GM12878 (cell line): ENCODE results near the gene NLRC5. TPM values are rescaled to one million over a fixed set of nuclear protein-coding genes. Genes with fewer than 3 reads are reported as not detected.

Experiments
- ASH2L ChIP-seq: fragments of 300-600, 200-600 bp; sonication (generic); IDR thresholded peaks from 2 replicates; pipeline ENCODE4 v1.6.1; 2017; ENCODE audit warnings: low read depth, mild to moderate bottlenecking, borderline replicate concordance
- BMI1 ChIP-seq: fragments of 450-650 bp; IDR thresholded peaks from 2 replicates; pipeline ENCODE4 v1.6.1; 2016; ENCODE audit warnings: mild to moderate bottlenecking, moderate library complexity, borderline replicate concordance
- CEBPB ChIP-seq, 2 experiments: fragments of 150-350 bp in 1 of 2; IDR thresholded peaks; 2 replicates each; pipeline ENCODE4 v1.6.1; 2012 to 2014; ENCODE audit warnings: low read depth in 2 of 2, low read length in 2 of 2, borderline replicate concordance in 1 of 2, inconsistent platforms in 1 of 2
- EP300 ChIP-seq, 2 experiments: fragments of 150-350 bp in 1 of 2; IDR thresholded peaks; 2 replicates each; pipeline ENCODE4 v1.6.1; 2011 to 2012; ENCODE audit warnings: low read depth in 2 of 2, low read length in 2 of 2, borderline replicate concordance in 1 of 2, improper control_type of control experiment in 1 of 2, inconsistent platforms in 1 of 2; ENCODE audit not compliant: control insufficient read depth in 1 of 2
- IKZF1 ChIP-seq: fragments of 450-650 bp; conservative IDR thresholded peaks from 2 replicates; pipeline ENCODE4 v1.6.1; 2017; ENCODE audit warnings: antibody characterized with exemption, mild to moderate bottlenecking
- NFYB ChIP-seq: IDR thresholded peaks from 2 replicates; pipeline ENCODE4 v1.6.1; 2011; ENCODE audit warnings: low read depth, mild to moderate bottlenecking, low read length, improper control_type of control experiment, moderate library complexity; ENCODE audit not compliant: insufficient read depth
- POLR2AphosphoS5 ChIP-seq: IDR thresholded peaks from 2 replicates; pipeline ENCODE4 v1.6.1; 2011; ENCODE audit warnings: mild to moderate bottlenecking, low read length, inconsistent platforms
- PRDM15 ChIP-seq: fragments of 450-650 bp; formaldehyde crosslinking; IDR thresholded peaks from 2 replicates; pipeline ENCODE4 v1.4.0; 2020; ENCODE audit warnings: mild to moderate bottlenecking, moderate library complexity
- RAD21 ChIP-seq: IDR thresholded peaks from 2 replicates; pipeline ENCODE4 v1.6.1; 2011; ENCODE audit warnings: mild to moderate bottlenecking, low read depth, low read length, moderate library complexity; ENCODE audit not compliant: insufficient read depth
- RELB ChIP-seq: fragments of 450-650 bp; IDR thresholded peaks from 2 replicates; pipeline ENCODE4 v1.6.1; 2017; ENCODE audit warnings: low read depth, mild to moderate bottlenecking, moderate library complexity
- SMARCA5 ChIP-seq: fragments of 450-650 bp; IDR thresholded peaks from 2 replicates; pipeline ENCODE4 v1.6.1; 2017; ENCODE audit warnings: mild to moderate bottlenecking
- TCF12 ChIP-seq: IDR thresholded peaks from 2 replicates; pipeline ENCODE4 v1.6.1; 2011; ENCODE audit warnings: low read depth, mild to moderate bottlenecking, low read length
- polyA plus RNA-seq, 11 experiments: library from polyadenylated mRNA; depleted of rRNA in 4 of 11; unstranded in 6 of 11; stranded (reverse) in 5 of 11; fragments of >200 nt; fragmentation: Nextera tagmentation in 4 of 11; fragmentation: Illumina TruSeq in 1 of 11; extraction: Ambion mirVana in 4 of 11; extraction: Trizol in 1 of 11; gene quantifications; 1 replicate in 1 of 11; 2 replicates in 10 of 11; pipeline versions ENCODE4 v1.2.1 to v1.2.3, GENCODE V29; 2011 to 2016; ENCODE audit warnings: inconsistent platforms in 2 of 11, missing spikeins in 2 of 11, low read depth in 1 of 11
- total RNA-seq, 4 experiments: library from RNA; depleted of rRNA in 3 of 4; stranded (reverse); fragments of >200 nt in 3 of 4; fragmentation: Illumina TruSeq in 1 of 4; extraction: Trizol in 1 of 4; gene quantifications; 2 replicates each; pipeline versions ENCODE4 v1.2.1 to v1.2.3, GENCODE V29; 2013 to 2021
- TF ChIP-seq, protein P1 (sequence below): IDR thresholded peaks from 2 replicates; pipeline ENCODE4 v1.6.1; 2011; ENCODE audit warnings: borderline replicate concordance, low read depth, mild to moderate bottlenecking, moderate library complexity, low read length; ENCODE audit not compliant: insufficient read depth, poor library complexity, severe bottlenecking
- TF ChIP-seq, protein P2 (sequence below): fragments of 450-650 bp; IDR thresholded peaks from 2 replicates; pipeline ENCODE4 v1.6.1; 2017; ENCODE audit warnings: mild to moderate bottlenecking, moderate library complexity

NLRC5 gene
- total and polyA plus RNA-seq, 10 of the 15 experiments (the other 5 are each of a cell fraction or from before 2014, with no cell fraction given) = 13.1 to 105 (median 57.3) TPM

GRCh38 chr16:56999409-57000270 lies 10.3 kb downstream of the NLRC5 start (continued):
- TF ChIP-seq, protein P1, sequence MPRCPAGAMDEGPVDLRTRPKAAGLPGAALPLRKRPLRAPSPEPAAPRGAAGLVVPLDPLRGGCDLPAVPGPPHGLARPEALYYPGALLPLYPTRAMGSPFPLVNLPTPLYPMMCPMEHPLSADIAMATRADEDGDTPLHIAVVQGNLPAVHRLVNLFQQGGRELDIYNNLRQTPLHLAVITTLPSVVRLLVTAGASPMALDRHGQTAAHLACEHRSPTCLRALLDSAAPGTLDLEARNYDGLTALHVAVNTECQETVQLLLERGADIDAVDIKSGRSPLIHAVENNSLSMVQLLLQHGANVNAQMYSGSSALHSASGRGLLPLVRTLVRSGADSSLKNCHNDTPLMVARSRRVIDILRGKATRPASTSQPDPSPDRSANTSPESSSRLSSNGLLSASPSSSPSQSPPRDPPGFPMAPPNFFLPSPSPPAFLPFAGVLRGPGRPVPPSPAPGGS = peak; percentile 22
- TF ChIP-seq RELB (peak; percentile 78), IKZF1 (peak; percentile 89), RAD21 (no peak), PRDM15 (peak; percentile 6; the same call in 1 of the 2 replicates), BMI1 (no peak), SMARCA5 (no peak), EP300 (IDR thresholded peaks at IDR 0.05; ENCODE audit: borderline replicate concordance in 1 of 2, control insufficient read depth in 1 of 2, low read depth in 2 of 2, low read length in 2 of 2) (peak in 1 of 2 experiments; percentile 14; a peak in 1 of 4 replicates), NFYB (no peak), ASH2L (no peak), CEBPB (IDR thresholded peaks at IDR 0.05; ENCODE audit: borderline replicate concordance in 1 of 2, low read depth in 2 of 2, low read length in 2 of 2) (no peak), POLR2AphosphoS5 (0 out of 2 replicates have a peak, but pooled peaks have one; percentile 78), TCF12 (peak; percentile 54; the same call in 1 of the 2 replicates)
- TF ChIP-seq, protein P2, sequence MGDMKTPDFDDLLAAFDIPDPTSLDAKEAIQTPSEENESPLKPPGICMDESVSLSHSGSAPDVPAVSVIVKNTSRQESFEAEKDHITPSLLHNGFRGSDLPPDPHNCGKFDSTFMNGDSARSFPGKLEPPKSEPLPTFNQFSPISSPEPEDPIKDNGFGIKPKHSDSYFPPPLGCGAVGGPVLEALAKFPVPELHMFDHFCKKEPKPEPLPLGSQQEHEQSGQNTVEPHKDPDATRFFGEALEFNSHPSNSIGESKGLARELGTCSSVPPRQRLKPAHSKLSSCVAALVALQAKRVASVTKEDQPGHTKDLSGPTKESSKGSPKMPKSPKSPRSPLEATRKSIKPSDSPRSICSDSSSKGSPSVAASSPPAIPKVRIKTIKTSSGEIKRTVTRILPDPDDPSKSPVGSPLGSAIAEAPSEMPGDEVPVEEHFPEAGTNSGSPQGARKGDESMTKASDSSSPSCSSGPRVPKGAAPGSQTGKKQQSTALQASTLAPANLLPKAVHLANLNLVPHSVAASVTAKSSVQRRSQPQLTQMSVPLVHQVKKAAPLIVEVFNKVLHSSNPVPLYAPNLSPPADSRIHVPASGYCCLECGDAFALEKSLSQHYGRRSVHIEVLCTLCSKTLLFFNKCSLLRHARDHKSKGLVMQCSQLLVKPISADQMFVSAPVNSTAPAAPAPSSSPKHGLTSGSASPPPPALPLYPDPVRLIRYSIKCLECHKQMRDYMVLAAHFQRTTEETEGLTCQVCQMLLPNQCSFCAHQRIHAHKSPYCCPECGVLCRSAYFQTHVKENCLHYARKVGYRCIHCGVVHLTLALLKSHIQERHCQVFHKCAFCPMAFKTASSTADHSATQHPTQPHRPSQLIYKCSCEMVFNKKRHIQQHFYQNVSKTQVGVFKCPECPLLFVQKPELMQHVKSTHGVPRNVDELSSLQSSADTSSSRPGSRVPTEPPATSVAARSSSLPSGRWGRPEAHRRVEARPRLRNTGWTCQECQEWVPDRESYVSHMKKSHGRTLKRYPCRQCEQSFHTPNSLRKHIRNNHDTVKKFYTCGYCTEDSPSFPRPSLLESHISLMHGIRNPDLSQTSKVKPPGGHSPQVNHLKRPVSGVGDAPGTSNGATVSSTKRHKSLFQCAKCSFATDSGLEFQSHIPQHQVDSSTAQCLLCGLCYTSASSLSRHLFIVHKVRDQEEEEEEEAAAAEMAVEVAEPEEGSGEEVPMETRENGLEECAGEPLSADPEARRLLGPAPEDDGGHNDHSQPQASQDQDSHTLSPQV = no peak
